Skeletal muscle tissue (tissue), 4 donors: ENCODE measurements around the gene SPDYE18. TPM values are rescaled to one million over a fixed set of nuclear protein-coding genes. Genes with fewer than 3 reads are reported as not detected.
A peak's percentile ranks its signal among the peaks of the same experiment; 100 is the strongest.
"Not testable (repeated sequence)": the region's sequence is repeated elsewhere in the genome, so short reads cannot be mapped to it uniquely, and the experiment has no call there.

Experiments
- H3K27ac ChIP-seq: one replicate; pipeline ENCODE4 v1.7.0; 2013; ENCODE audit warnings: mild to moderate bottlenecking, low read depth, low read length, inconsistent platforms
- H3K27me3 ChIP-seq, 3 donors: one replicate each; pipeline ENCODE4 v1.7.0; 2013; ENCODE audit warnings: low read length in 3 of 3; ENCODE audit not compliant: control insufficient read depth in 3 of 3, insufficient read depth in 3 of 3
- H3K36me3 ChIP-seq, 3 donors: one replicate each; pipeline ENCODE4 v1.7.0; 2013; ENCODE audit warnings: low read length in 3 of 3; ENCODE audit not compliant: control insufficient read depth in 3 of 3, insufficient read depth in 3 of 3
- H3K4me1 ChIP-seq, 3 donors: one replicate each; pipeline ENCODE4 v1.7.0; 2013; ENCODE audit warnings: low read length in 3 of 3, mild to moderate bottlenecking in 3 of 3; ENCODE audit not compliant: control insufficient read depth in 3 of 3, insufficient read depth in 3 of 3
- H3K4me3 ChIP-seq, 3 donors: one replicate each; pipeline ENCODE4 v1.7.0; 2013; ENCODE audit warnings: low read length in 3 of 3
- H3K9ac ChIP-seq, 3 donors: one replicate each; pipeline ENCODE4 v1.7.0; 2013; ENCODE audit warnings: low read length in 3 of 3, mild to moderate bottlenecking in 3 of 3, moderate library complexity in 2 of 3, low read depth in 1 of 3
- H3K9me3 ChIP-seq, 3 donors: one replicate each; pipeline ENCODE4 v1.7.0; 2013; ENCODE audit warnings: low read length in 3 of 3; ENCODE audit not compliant: control insufficient read depth in 3 of 3
- total RNA-seq: library from RNA; depleted of rRNA; stranded (reverse); fragments of >200 nt; gene quantifications from one replicate; pipeline ENCODE4 v1.2.3, GENCODE V29; 2014
- donor health status: Osteomylitis.

Gene SPDYE18
- total RNA-seq, 1 donor from 2014 or later: not detected

DNA sequence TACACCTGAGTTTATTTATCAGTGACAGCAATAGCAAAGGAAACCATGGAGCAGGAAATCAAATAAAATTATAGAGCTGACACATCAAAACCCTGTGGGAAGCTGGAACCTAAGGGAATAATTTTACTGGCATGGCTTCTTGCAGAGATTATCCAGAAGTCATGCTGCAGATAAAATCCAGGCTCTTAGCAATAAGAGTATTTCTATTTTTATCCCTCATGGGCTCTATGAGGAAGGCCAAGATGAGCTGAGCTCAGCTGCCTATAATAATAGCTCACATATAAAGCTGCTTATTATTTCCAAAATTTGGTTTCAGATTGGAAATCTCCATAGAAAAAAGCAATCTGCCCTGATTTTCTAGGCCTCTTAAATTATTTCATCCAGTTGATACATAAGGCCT lies 16.8 kb upstream of the SPDYE18 start:
- H3K4me1 ChIP-seq, H3K9ac ChIP-seq, H3K27me3 ChIP-seq, H3K9me3 ChIP-seq, H3K4me3 ChIP-seq, H3K36me3 ChIP-seq: not testable (repeated sequence)
- H3K27ac ChIP-seq: peak overlapping the region; percentile 40

DNA sequence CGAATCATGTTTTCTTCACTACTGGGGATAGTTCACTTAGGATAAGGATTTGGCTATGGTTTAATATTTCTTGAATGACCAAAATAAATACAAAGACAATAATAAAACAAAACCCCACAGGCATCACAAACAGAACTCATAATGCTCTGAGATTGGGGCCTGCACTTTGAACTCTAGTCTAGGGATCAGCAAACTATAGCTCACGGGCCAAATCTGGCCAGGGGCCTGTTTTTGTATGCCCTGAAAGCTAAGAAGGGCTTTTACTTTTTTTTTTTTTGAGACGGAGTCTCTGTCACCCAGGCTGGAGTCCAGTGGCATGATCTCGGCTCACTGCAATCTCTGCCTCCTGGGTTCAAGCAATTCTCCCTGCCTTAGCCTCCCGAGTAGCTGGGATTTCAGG lies 14.7 kb upstream of the SPDYE18 start:
- H3K4me1 ChIP-seq, H3K27me3 ChIP-seq, H3K9ac ChIP-seq, H3K36me3 ChIP-seq, H3K27ac ChIP-seq, H3K4me3 ChIP-seq, H3K9me3 ChIP-seq: not testable (repeated sequence)

DNA sequence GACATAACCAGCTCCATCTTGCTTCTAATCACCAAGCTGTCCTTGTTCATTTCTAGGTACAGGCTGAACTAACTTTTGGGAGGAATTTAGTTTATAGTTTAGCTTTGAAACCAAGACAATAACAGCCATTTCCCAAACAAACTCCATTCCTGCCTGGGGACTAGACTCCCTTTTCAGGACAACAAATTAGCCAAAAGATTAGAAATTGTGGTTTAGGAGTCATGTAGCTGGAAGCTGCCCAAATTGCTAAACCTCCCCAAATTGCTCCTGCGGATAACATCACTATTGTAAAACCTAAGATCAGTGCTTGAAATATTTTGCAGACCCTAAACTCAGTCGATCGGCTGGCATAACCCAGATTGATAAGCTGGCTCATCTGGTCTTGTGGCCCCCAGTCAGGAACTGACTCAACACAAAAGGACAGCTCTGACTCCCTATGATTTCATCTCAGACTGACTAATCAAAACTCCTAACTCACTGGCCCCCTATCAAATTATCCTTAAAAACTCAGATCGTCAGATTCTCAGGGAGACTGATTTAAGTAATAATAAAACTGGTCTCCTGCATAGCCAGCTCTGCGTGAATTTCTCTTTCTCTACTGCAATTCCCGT lies 12.5 kb upstream of the SPDYE18 start:
- not testable (repeated sequence) for H3K27ac ChIP-seq, H3K4me1 ChIP-seq, H3K9ac ChIP-seq, H3K4me3 ChIP-seq, H3K9me3 ChIP-seq, H3K36me3 ChIP-seq, H3K27me3 ChIP-seq

DNA sequence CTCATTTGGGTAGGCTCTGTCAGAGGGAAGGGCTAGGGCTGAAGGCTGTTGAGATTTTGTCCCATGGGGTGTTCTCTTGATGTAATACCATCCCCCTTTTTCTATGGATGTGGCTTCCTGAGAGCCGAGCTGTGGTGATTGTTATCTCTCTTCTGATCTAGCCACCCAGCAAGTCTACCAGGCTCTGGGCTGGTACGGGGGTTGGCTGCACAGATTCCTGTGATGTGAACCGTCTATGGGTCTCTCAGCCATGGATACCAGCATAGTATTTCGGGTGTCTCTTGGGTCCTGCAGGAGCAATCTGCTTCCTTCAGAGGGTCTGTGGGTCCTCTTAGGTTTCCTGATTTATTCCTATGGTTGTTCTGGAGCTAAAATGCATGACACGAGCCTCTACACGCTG lies 8.8 kb upstream of the SPDYE18 start:
- not testable (repeated sequence) for H3K9ac ChIP-seq, H3K27me3 ChIP-seq, H3K4me3 ChIP-seq, H3K27ac ChIP-seq, H3K4me1 ChIP-seq, H3K9me3 ChIP-seq, H3K36me3 ChIP-seq

DNA sequence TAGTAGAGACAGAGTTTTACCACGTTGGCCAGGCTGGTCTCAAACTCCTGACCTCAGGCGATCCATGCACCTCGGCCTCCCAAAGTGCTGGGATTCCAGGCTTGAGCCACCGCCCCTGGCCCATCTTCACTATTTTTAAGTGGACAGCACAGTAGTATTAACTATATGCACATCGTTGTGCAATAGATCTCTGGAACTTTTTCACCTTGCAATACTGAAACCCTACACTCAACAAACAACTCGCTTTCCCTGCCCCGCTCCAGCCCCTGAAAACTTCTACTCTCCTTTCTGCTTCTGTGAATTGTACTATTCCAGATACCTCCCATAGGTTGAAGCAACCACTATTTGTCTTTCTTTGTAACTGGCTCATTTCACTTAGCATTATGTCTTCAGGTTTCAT lies 3.5 kb upstream of the SPDYE18 start:
- not testable (repeated sequence) for H3K9me3 ChIP-seq, H3K27me3 ChIP-seq, H3K4me3 ChIP-seq, H3K27ac ChIP-seq, H3K9ac ChIP-seq, H3K36me3 ChIP-seq, H3K4me1 ChIP-seq

DNA sequence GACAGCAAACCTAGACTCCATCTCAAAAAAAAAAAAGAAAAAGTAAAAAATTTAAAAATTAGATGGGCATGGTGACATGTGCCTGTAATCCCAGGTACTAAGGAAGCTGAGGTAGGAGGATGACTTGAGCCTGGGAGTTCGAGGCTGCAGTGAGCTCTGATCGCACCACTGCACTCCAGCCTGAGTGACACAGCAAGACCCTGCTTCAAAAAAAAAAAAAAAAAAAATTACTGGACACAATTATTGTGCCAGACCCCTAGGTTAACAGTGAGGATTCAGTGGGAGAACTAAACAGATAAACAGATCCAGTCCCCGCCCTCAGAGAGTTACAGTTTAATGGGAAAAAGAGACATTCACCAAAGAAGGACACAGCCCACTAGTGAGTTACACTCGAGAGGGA lies 1.4 kb upstream of the SPDYE18 start:
- not testable (repeated sequence) for H3K36me3 ChIP-seq, H3K27ac ChIP-seq, H3K9me3 ChIP-seq, H3K4me1 ChIP-seq, H3K27me3 ChIP-seq, H3K4me3 ChIP-seq, H3K9ac ChIP-seq

DNA sequence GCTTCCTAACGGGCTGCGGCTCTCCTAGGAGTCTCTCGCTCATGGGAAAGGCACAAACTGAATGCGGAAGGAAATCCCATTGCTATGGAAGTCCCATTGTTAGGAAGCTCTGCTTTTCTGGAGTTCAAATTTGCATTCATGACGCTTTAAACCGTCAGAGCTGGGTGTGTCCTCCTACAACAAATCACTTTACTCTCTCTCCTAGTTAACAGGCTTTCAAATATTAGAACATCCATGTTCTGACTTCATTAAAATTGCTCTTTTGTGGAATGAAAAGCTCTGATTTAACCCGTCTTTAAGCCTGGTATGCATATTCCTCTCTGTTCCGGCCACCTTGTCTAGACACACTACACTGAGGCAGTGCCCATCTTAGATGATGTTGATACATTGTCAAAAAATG lies 30.1 kb downstream of the SPDYE18 start, which contains the start of gene SPDYE17:
Gene SPDYE17, minus strand, starts transcription at position 101 of the 400 bp plus-strand sequence. CDS start 1,791 bp downstream, outside the sequence.
- H3K27me3 ChIP-seq, H3K4me3 ChIP-seq, H3K4me1 ChIP-seq, H3K9me3 ChIP-seq, H3K36me3 ChIP-seq, H3K9ac ChIP-seq, H3K27ac ChIP-seq: not testable (repeated sequence)

DNA sequence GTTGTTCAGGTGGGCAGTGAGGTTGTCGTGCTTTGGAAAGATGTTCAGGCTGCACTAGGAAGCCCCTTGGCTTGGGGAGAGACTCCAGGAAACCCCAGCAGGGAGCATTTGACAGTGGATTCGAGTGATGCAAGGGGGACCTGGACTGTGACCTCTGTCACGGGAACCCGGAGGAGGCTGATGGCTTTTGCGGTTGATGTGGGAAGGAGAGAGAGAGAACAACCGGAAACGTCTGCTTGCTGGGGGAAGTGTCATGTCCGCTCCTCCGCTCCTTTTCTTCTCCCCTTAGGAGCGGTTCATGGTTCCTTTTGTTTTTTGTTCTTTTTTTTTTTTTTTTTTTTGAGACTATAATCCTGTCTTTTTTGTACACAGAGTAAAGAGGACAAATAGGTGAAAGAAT lies 36.0 kb downstream of the SPDYE18 start:
- not testable (repeated sequence) for H3K9ac ChIP-seq, H3K4me1 ChIP-seq, H3K36me3 ChIP-seq, H3K27ac ChIP-seq, H3K27me3 ChIP-seq, H3K4me3 ChIP-seq, H3K9me3 ChIP-seq

DNA sequence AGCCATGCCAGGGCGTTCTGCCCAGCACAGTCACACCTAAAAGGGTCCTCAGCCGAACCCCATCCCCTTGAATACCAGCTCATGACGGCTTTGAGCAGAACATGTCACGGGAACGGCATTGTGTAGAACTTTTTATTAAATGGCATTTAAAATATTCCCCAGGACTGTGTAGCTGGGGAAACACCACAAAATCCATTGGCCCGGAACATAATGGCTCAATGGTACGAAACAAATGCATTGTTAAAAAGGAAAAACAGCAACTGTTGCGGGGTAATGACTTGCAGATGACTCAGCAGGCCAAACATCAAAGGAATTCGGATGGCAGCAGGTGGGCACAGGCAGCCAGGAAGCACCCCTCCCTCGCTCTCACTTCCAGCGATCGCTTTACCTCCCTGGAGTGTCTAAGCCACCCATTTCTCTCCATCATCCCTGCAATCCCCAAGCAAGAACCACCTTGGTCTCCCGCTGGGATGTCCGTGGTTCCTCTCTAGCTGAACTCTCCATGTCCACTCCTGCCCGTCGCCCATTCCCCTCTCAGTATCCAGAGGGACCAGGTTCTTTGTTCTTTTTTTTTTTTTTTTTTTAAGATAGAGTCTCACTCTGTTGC lies 52.2 kb downstream of the SPDYE18 start:
- not testable (repeated sequence) for H3K4me1 ChIP-seq, H3K27ac ChIP-seq, H3K9ac ChIP-seq, H3K4me3 ChIP-seq, H3K27me3 ChIP-seq, H3K36me3 ChIP-seq, H3K9me3 ChIP-seq

DNA sequence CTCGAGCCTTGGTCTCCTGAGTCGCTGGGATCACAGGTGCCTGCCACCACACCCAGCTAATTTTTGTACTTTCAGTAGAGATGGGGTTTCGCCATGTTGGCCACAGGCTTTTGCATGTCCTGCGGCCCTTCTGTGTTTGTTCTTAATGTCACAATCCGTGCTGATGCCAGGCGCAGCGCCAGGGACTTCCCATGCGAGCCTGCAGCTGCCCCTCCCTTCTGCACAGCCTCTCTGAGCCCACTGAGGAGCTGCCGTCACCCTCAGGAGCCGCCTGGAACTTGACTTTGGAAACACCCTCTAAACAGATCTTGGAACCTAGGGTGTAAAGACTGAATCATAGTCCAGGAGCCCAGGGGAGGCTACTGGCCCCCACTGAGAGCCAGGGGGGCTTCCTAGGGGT lies 54.4 kb downstream of the SPDYE18 start:
- H3K4me1 ChIP-seq, H3K27me3 ChIP-seq, H3K27ac ChIP-seq, H3K9me3 ChIP-seq, H3K4me3 ChIP-seq, H3K9ac ChIP-seq, H3K36me3 ChIP-seq: not testable (repeated sequence)
